ENCODE results near the gene E2F1. TPM values are rescaled to one million over a fixed set of nuclear protein-coding genes. Genes with fewer than 3 reads are reported as not detected.
"Not testable (repeated sequence)": the region's sequence is repeated elsewhere in the genome, so short reads cannot be mapped to it uniquely, and the experiment has no call there.

The E2F1 gene
- total and polyA plus RNA-seq, 2 donors, result 3.3 to 13.3 TPM

GRCh38 chr20:33645072-33645358, 41.2 kb downstream of the E2F1 start:
- 92% methylated on average over 4 of the region's 4 CpGs for WGBS
- H3K27me3 ChIP-seq (ENCODE audit: control insufficient read depth in 2 of 2, insufficient read depth in 1 of 2, low read length in 1 of 2), result no peaks in the 10 kb centered on the region
- peaks cover 38 to 39% of the 10 kb centered on the region in 2 donors for H3K36me3 ChIP-seq (ENCODE audit: control insufficient read depth in 2 of 2, insufficient read depth in 2 of 2, low read length in 1 of 2)
- H3K27ac ChIP-seq (ENCODE audit: low read depth in 1 of 2, low read length in 1 of 2), result no peak overlapping the region
- no peaks in the 10 kb centered on the region for H3K9me3 ChIP-seq (ENCODE audit: control insufficient read depth in 2 of 2, insufficient read depth in 1 of 2, low read length in 1 of 2)
- DNase-seq (ENCODE audit: low read depth in 6 of 9, low spot score in 9 of 9), result no peak
- H3K4me1 ChIP-seq (ENCODE audit: control insufficient read depth in 2 of 2, insufficient read depth in 2 of 2, low read length in 2 of 2), result peaks cover 0 to 4% of the 10 kb centered on the region in 2 donors
- H3K4me3 ChIP-seq (ENCODE audit: low read length in 2 of 2), result no peak overlapping the region

- H3K9me3 ChIP-seq (ENCODE audit: control insufficient read depth in 2 of 2, insufficient read depth in 1 of 2, low read length in 1 of 2), result no peaks in the 10 kb centered on the region
- 96% methylated on average over 28 of the region's 28 CpGs for WGBS
- H3K27me3 ChIP-seq (ENCODE audit: control insufficient read depth in 2 of 2, insufficient read depth in 1 of 2, low read length in 1 of 2), result no peaks in the 10 kb centered on the region
- H3K4me1 ChIP-seq (ENCODE audit: control insufficient read depth in 2 of 2, insufficient read depth in 2 of 2, low read length in 2 of 2), result peaks cover 0 to 3% of the 10 kb centered on the region in 2 donors
- H3K36me3 ChIP-seq (ENCODE audit: control insufficient read depth in 2 of 2, insufficient read depth in 2 of 2, low read length in 1 of 2), result peaks cover 43 to 44% of the 10 kb centered on the region in 2 donors
- DNase-seq (ENCODE audit: low read depth in 6 of 9, low spot score in 9 of 9), result no peak
- H3K27ac ChIP-seq (ENCODE audit: low read depth in 1 of 2, low read length in 1 of 2), result no peak overlapping the region
- H3K4me3 ChIP-seq (ENCODE audit: low read length in 2 of 2), result no peak overlapping the region
Measured at GRCh38 chr20:33644313-33645071, 41.7 kb downstream of the E2F1 start.

GRCh38 chr20:33640287-33640686, 45.9 kb downstream of the E2F1 start:
- no peaks in the 10 kb centered on the region for H3K9me3 ChIP-seq (ENCODE audit: control insufficient read depth in 2 of 2, insufficient read depth in 1 of 2, low read length in 1 of 2)
- DNase-seq (ENCODE audit: low read depth in 6 of 9, low spot score in 9 of 9), result no peak
- peaks cover 52 to 57% of the 10 kb centered on the region in 2 donors for H3K36me3 ChIP-seq (ENCODE audit: control insufficient read depth in 2 of 2, insufficient read depth in 2 of 2, low read length in 1 of 2)
- H3K27me3 ChIP-seq (ENCODE audit: control insufficient read depth in 2 of 2, insufficient read depth in 1 of 2, low read length in 1 of 2), result no peaks in the 10 kb centered on the region
- WGBS, result 98% methylated on average over 13 of the region's 13 CpGs
- H3K4me3 ChIP-seq (ENCODE audit: low read length in 2 of 2), result no peak overlapping the region
- no peak overlapping the region for H3K27ac ChIP-seq (ENCODE audit: low read depth in 1 of 2, low read length in 1 of 2)
- no peaks in the 10 kb centered on the region for H3K4me1 ChIP-seq (ENCODE audit: control insufficient read depth in 2 of 2, insufficient read depth in 2 of 2, low read length in 2 of 2)

GRCh38 chr20:33636776-33637175, 49.4 kb downstream of the E2F1 start:
- no peak for DNase-seq (ENCODE audit: low read depth in 6 of 9, low spot score in 9 of 9)
- H3K4me1 ChIP-seq (ENCODE audit: control insufficient read depth in 2 of 2, insufficient read depth in 2 of 2, low read length in 2 of 2), result no peaks in the 10 kb centered on the region
- H3K9me3 ChIP-seq (ENCODE audit: control insufficient read depth in 2 of 2, insufficient read depth in 1 of 2, low read length in 1 of 2), result no peaks in the 10 kb centered on the region
- no peaks in the 10 kb centered on the region for H3K27me3 ChIP-seq (ENCODE audit: control insufficient read depth in 2 of 2, insufficient read depth in 1 of 2, low read length in 1 of 2)
- H3K36me3 ChIP-seq (ENCODE audit: control insufficient read depth in 2 of 2, insufficient read depth in 2 of 2, low read length in 1 of 2), result peaks cover 42 to 44% of the 10 kb centered on the region in 2 donors
- H3K4me3 ChIP-seq (ENCODE audit: low read length in 2 of 2), result no peak overlapping the region
- no peak overlapping the region for H3K27ac ChIP-seq (ENCODE audit: low read depth in 1 of 2, low read length in 1 of 2)
- WGBS, result 93% methylated on average over 1 of the region's 1 CpG

DNA sequence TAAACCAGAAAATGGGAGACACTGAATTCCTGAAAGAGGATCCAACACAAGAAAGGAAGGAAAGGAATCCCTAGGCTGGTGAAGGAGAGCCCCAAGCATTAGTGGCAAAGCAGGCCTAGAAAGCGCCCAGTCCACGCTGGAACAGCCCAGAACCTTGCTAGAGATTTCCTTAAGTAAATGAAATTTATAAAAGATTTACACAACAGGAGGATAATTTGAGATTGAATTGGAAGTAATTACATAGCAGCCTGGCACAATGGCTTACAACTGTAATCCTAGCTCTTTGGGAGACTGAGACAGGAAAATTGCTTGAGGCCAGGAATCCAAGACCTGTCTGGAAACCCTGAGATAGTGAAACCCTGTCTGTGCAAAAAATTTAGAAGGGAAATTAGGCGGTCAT, 50.8 kb downstream of the E2F1 start:
- Histone ChIP-seq H3K9me3 (ENCODE audit: control insufficient read depth in 2 of 2, insufficient read depth in 1 of 2, low read length in 1 of 2) (no peaks in the 10 kb centered on the region), H3K4me1 (ENCODE audit: control insufficient read depth in 2 of 2, insufficient read depth in 2 of 2, low read length in 2 of 2) (no peaks in the 10 kb centered on the region), H3K27ac (ENCODE audit: low read depth in 1 of 2, low read length in 1 of 2) (no peak overlapping the region), H3K36me3 (ENCODE audit: control insufficient read depth in 2 of 2, insufficient read depth in 2 of 2, low read length in 1 of 2) (peaks cover 39 to 43% of the 10 kb centered on the region in 2 donors), H3K27me3 (ENCODE audit: control insufficient read depth in 2 of 2, insufficient read depth in 1 of 2, low read length in 1 of 2) (no peaks in the 10 kb centered on the region), H3K4me3 (ENCODE audit: low read length in 2 of 2) (no peak overlapping the region)
- DNase-seq (ENCODE audit: low read depth in 6 of 9, low spot score in 9 of 9), result no peak
- 99% methylated on average over 3 of the region's 3 CpGs for WGBS

DNA sequence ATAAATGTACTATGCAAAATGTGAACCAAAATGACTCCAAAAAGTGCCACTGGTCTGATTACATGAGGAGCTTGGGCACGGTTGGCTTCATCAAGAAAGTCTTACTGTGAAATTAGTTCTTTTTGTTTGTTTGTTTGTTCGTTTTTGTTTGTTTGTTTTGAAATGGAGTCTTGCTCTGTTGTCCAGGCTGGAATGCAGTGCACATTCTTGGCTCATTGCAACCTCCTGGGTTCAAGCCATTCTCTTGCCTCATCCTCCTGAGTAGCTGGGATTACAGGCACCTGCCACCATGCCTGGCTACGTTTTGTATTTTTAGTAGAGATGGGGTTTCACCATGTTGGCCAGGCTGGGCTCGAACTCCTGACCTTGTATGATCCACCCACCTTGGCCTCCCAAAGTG, 54.3 kb downstream of the E2F1 start:
- H3K36me3 ChIP-seq (ENCODE audit: control insufficient read depth in 2 of 2, insufficient read depth in 2 of 2, low read length in 1 of 2), result peaks cover 36 to 40% of the 10 kb centered on the region in 2 donors
- DNase-seq (ENCODE audit: low read depth in 6 of 9, low spot score in 9 of 9), result not testable (repeated sequence)
- WGBS, result 99% methylated on average over 4 of the region's 4 CpGs

DNA sequence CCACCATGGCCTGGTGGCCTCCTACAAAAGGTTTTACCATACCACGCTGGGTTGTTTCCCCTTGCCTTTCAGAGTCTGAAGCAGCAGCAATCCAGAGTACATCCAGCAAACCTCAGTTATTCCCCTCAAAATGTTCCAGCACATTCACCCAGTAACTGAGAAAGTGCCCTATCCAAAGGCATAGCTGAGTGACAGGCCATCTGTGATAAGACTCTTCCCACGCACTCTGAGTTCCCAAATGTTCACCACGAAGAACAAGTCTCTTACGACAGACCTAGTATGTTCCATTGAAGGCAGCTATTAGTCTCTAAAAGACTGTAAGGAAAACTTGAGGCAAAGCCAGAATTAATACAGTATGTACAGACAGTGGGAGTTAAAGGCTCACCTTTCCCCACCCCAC, 55.7 kb downstream of the E2F1 start:
- DNase-seq (ENCODE audit: low read depth in 6 of 9, low spot score in 9 of 9), result no peak
- H3K27me3 ChIP-seq (ENCODE audit: control insufficient read depth in 2 of 2, insufficient read depth in 1 of 2, low read length in 1 of 2), result no peaks in the 10 kb centered on the region
- H3K27ac ChIP-seq (ENCODE audit: low read depth in 1 of 2, low read length in 1 of 2), result no peak overlapping the region
- no peaks in the 10 kb centered on the region for H3K9me3 ChIP-seq (ENCODE audit: control insufficient read depth in 2 of 2, insufficient read depth in 1 of 2, low read length in 1 of 2)
- H3K4me3 ChIP-seq (ENCODE audit: low read length in 2 of 2), result no peak overlapping the region
- H3K36me3 ChIP-seq (ENCODE audit: control insufficient read depth in 2 of 2, insufficient read depth in 2 of 2, low read length in 1 of 2), result peaks cover 32 to 40% of the 10 kb centered on the region in 2 donors
- WGBS, result 98% methylated on average over 4 of the region's 4 CpGs
- H3K4me1 ChIP-seq (ENCODE audit: control insufficient read depth in 2 of 2, insufficient read depth in 2 of 2, low read length in 2 of 2), result no peaks in the 10 kb centered on the region

More for the DNA sequence above, 54.3 kb downstream of the E2F1 start:
- not testable (repeated sequence) for H3K9me3 ChIP-seq (ENCODE audit: control insufficient read depth in 2 of 2, insufficient read depth in 1 of 2, low read length in 1 of 2); H3K27ac ChIP-seq (ENCODE audit: low read depth in 1 of 2, low read length in 1 of 2); H3K4me3 ChIP-seq (ENCODE audit: low read length in 2 of 2); H3K4me1 ChIP-seq (ENCODE audit: control insufficient read depth in 2 of 2, insufficient read depth in 2 of 2, low read length in 2 of 2); H3K27me3 ChIP-seq (ENCODE audit: control insufficient read depth in 2 of 2, insufficient read depth in 1 of 2, low read length in 1 of 2)

- H3K27ac ChIP-seq (ENCODE audit: low read depth in 1 of 2, low read length in 1 of 2), result no peak overlapping the region
- DNase-seq (ENCODE audit: low read depth in 6 of 9, low spot score in 9 of 9), result no peak
- H3K9me3 ChIP-seq (ENCODE audit: control insufficient read depth in 2 of 2, insufficient read depth in 1 of 2, low read length in 1 of 2), result no peaks in the 10 kb centered on the region
- H3K4me3 ChIP-seq (ENCODE audit: low read length in 2 of 2), result no peak overlapping the region
- H3K36me3 ChIP-seq (ENCODE audit: control insufficient read depth in 2 of 2, insufficient read depth in 2 of 2, low read length in 1 of 2), result peaks cover 35 to 41% of the 10 kb centered on the region in 2 donors
- WGBS, result 98% methylated on average over 5 of the region's 5 CpGs
- H3K4me1 ChIP-seq (ENCODE audit: control insufficient read depth in 2 of 2, insufficient read depth in 2 of 2, low read length in 2 of 2), result no peaks in the 10 kb centered on the region
- H3K27me3 ChIP-seq (ENCODE audit: control insufficient read depth in 2 of 2, insufficient read depth in 1 of 2, low read length in 1 of 2), result no peaks in the 10 kb centered on the region
Measured at GRCh38 chr20:33629979-33630378, 56.2 kb downstream of the E2F1 start.

DNA sequence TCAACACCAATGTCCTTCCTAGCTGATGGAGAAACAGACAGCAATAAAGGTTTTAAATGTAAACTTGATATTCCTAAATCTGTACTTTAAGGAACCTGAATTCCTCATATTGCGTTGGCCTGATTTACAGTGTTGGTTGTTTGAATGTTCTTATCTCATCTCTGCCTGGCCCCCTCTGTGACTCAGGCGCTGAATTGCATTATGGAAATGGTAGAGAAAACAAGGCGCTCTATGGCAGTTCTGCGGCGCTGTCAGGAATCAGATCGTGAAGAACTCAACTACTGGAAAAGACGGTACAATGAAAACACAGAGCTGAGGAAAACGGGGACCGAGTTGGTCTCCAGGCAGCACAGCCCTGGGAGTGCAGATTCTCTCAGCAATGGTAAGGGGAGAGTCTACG, 56.7 kb downstream of the E2F1 start:
- peaks cover 38 to 45% of the 10 kb centered on the region in 2 donors for H3K36me3 ChIP-seq (ENCODE audit: control insufficient read depth in 2 of 2, insufficient read depth in 2 of 2, low read length in 1 of 2)
- no peaks in the 10 kb centered on the region for H3K9me3 ChIP-seq (ENCODE audit: control insufficient read depth in 2 of 2, insufficient read depth in 1 of 2, low read length in 1 of 2)
- H3K4me1 ChIP-seq (ENCODE audit: control insufficient read depth in 2 of 2, insufficient read depth in 2 of 2, low read length in 2 of 2), result no peaks in the 10 kb centered on the region
- no peak overlapping the region for H3K27ac ChIP-seq (ENCODE audit: low read depth in 1 of 2, low read length in 1 of 2)
- WGBS, result 99% methylated on average over 10 of the region's 10 CpGs
- H3K27me3 ChIP-seq (ENCODE audit: control insufficient read depth in 2 of 2, insufficient read depth in 1 of 2, low read length in 1 of 2), result no peaks in the 10 kb centered on the region
- no peak overlapping the region for H3K4me3 ChIP-seq (ENCODE audit: low read length in 2 of 2)
- DNase-seq (ENCODE audit: low read depth in 6 of 9, low spot score in 9 of 9), result no peak

Data from thymus (tissue), 11 donors.